OCI-LY7 (cell line): Measurements from ENCODE around the gene S1PR2.

Experiments
- CTCF ChIP-seq: fragments of 200-600 bp; sonication (generic); conservative IDR thresholded peaks from 2 replicates; pipeline ENCODE4 v1.5.1; 2014; ENCODE audit warnings: mild to moderate bottlenecking, antibody characterized with exemption, low read length, moderate library complexity, mixed read lengths
- EZH2phosphoT487 ChIP-seq: fragments of 200-600 bp; sonication (generic); IDR thresholded peaks from 2 replicates; pipeline ENCODE4 v1.6.1; 2018; ENCODE audit warnings: low read depth, borderline replicate concordance, mild to moderate bottlenecking, mixed run types, antibody characterized with exemption, low read length, moderate library complexity, mixed read lengths

GRCh38 chr19:10222201-10222890 is 8.8 kb downstream of the S1PR2 start:
- TF ChIP-seq CTCF (no peak), EZH2phosphoT487 (no peak)
